Choroid plexus epithelial cell (primary cell): ENCODE measurements around the gene OTUB2.

ENCODE experiments used
- DNase-seq: peaks from one replicate; pipeline ENCODE4 v3.0.0-alpha.2; 2010; ENCODE audit warnings: low read depth
- H3K4me3 ChIP-seq: 2 replicates; pipeline ENCODE4 v1.5.1; 2011; ENCODE audit warnings: low read depth, mild to moderate bottlenecking, control low read depth, low read length, moderate library complexity
- TF ChIP-seq, protein P1 (sequence below): conservative IDR thresholded peaks from 2 replicates; pipeline ENCODE4 v1.5.1; 2011; ENCODE audit warnings: low read depth, mild to moderate bottlenecking, control low read depth, inconsistent platforms, low read length, moderate library complexity

Gene OTUB2

DNA sequence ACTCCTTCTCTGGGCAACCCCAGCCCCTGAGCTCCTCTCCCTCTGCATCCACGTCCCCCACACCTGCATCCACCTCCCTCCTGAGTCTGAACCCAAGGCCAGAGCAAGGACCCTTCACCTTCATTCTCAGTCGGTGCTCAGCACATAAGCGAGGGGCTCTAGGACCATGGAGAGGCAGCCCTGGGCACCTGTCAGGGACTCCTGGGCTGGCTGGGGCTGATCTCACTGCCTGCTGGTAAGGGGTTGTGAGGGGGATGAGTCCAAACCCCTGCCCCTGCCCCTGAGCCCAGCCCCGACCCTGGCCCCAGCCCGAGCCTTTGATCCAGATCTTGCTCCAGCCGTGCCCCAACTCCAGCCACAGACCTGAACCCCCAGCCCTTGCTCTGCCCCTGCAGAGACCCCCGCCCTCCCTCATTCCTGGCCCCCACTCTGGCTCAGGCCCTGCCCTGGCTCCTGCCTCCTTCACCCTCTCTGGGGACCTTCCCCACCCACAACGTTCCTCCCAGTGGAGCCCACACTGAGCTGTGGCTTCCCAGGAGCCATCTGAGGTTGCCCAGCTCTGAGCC, 29.9 kb upstream of the OTUB2 start:
- H3K4me3 ChIP-seq = no peak overlapping the region
- no peak for DNase-seq
- TF ChIP-seq, protein P1, sequence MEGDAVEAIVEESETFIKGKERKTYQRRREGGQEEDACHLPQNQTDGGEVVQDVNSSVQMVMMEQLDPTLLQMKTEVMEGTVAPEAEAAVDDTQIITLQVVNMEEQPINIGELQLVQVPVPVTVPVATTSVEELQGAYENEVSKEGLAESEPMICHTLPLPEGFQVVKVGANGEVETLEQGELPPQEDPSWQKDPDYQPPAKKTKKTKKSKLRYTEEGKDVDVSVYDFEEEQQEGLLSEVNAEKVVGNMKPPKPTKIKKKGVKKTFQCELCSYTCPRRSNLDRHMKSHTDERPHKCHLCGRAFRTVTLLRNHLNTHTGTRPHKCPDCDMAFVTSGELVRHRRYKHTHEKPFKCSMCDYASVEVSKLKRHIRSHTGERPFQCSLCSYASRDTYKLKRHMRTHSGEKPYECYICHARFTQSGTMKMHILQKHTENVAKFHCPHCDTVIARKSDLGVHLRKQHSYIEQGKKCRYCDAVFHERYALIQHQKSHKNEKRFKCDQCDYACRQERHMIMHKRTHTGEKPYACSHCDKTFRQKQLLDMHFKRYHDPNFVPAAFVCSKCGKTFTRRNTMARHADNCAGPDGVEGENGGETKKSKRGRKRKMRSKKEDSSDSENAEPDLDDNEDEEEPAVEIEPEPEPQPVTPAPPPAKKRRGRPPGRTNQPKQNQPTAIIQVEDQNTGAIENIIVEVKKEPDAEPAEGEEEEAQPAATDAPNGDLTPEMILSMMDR = no peak

DNA sequence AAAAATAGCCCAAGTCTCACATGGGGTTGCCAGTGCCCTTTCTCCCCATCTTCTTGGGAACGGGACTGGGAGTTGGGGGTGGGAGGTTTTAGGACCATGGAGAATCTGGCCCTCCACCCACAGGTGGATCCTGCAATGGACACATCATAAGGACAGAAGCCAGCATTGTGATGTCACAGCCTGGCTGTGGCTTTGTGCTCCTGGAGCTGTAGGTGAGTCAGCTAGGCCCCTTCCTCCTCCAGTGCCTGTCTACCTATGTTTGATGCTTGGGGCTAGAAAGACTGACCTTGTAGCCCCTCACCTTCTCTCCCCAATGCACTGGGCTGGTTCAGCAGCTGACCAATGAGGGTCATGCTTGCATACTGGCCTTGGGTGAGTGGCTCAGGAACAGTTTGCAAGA, 29.1 kb upstream of the OTUB2 start, which contains the start of gene CCDC197:
Gene CCDC197, plus strand, starts transcription at position 220 of the 400 bp plus-strand sequence. CDS start 831 bp downstream, outside the sequence.
- no peak for DNase-seq
- no peak within 1 kb of the TSS for H3K4me3 ChIP-seq
- TF ChIP-seq, protein P1 = no peak

DNA sequence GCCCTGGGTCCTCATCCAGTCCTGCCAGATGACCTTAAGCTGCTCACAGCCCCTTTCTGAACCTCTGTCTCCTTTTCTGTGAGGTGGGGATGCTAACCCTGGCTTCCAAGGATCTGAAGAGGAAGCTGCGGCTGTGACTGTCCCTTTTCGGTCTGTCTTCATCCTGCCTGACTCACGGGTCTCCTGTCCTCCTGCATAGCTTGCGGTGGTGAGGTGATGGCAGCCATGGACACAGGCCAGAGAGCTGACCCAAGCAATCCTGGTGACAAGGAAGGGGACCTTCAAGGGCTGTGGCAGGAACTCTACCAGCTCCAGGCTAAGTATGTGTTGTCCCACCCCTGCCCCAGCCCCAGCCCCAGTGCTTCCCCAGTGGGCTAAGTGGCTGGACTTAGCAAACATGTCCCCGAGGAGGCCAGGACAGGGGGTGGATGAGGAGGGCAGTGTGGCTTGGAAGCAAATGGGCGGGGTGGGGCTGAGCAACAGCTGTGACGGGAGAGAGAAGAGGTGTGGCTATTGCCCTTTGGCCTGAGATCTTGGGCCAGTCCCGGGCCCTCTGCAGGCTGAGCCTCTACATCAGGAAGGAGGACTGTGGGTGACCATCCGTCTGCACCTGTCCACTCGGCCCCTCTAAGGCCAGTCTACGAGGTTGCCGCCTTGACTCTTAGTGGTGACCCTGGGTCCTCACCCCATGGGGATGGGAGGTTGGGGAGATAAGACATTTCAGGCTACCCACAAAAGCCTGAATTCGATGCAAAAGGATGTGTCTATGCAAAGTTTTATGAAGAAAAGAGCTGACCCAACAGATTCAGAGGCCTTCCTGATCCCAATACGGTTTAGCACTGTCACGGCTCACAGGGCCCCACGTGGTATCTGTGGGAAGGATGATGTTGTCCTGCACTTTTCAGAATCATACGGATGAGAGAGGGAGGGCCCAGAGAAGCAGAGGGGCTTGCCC, 27.9 kb upstream of the OTUB2 start:
- no peak for DNase-seq
- no peak overlapping the region for H3K4me3 ChIP-seq
- TF ChIP-seq, protein P1 = no peak

DNA sequence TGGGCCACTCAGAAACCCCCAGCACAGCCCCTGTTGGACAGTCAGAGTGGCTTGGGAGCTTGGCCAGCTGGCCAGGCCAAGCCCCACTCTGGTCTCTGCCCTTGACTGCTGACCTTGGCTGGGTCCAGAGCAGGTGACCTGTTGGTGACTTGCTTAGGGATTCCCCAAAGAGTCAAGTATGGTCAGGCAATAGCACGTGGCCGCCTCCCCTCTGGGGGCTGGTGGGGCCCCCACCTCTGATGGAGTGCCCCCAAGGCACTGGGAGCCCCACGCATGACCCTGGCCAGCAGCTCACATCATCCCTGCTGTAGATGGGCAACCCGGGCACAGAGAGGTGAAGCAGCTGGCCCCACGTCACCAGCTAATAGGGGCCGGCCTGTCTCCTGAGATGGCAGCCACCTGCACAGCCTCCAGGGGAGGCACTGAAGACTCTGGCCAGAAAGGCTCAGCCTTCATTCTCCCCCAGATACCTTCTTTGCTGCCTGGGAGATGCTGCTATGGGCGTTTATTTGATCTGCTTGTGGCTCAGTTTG, 27.2 kb upstream of the OTUB2 start:
- no peak for DNase-seq
- TF ChIP-seq, protein P1 = no peak
- no peak overlapping the region for H3K4me3 ChIP-seq

DNA sequence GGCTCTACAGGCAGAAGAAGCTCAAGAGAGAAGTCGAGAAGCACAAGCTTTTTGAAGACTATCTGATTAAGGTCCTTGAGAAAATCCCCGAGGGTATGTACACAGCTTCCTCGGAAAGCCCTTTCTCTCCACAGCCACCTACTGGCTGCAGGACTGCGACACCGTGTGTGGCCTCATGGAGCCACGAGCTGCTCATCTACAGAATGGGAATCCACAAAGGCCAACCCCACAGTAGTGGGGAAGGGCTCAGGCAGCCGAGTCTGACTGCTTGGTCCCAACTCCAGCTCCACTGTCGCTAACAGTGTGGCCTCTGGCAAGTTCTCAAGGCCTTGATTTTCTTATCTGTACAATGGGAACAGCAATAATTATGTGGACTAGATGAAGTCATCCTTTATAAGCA, 26.6 kb upstream of the OTUB2 start:
- no peak overlapping the region for H3K4me3 ChIP-seq
- DNase-seq = no peak
- TF ChIP-seq, protein P1 = no peak

DNA sequence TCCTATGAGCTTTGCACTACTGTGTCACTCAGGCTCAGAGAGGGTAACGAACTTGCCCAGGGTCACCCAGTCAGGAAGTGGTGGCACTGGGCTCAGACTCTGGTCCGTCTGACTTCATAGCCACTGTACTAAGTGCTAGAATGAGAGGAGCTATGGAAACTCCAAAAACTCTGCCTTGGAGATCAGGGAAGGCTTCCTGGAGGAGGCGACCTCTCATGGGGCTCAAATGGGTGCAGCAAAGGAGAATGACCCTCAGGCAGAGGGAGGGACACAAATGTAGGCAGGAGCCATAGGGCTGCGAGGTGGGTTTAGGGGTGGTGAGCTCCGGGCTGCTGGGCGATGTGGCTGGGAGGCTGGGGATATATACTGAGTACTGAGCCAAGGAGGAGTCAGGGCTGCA, 25.9 kb upstream of the OTUB2 start:
- TF ChIP-seq, protein P1 = no peak
- DNase-seq = no peak
- H3K4me3 ChIP-seq = no peak overlapping the region
